WERI-Rb-1 (cell line): Measurements from ENCODE around the gene GSTP1.

Experiments
- DNase-seq: peaks from one replicate; pipeline ENCODE4 v3.0.0-alpha.2; 2020
- H3K27ac ChIP-seq: fragments of 250-450 bp; sonication (Bioruptor Pico); 2 replicates; pipeline ENCODE4 v1.5.1; 2020; ENCODE audit warnings: mild to moderate bottlenecking, moderate library complexity
- H3K27me3 ChIP-seq: fragments of 250-450 bp; sonication (Bioruptor Pico); 2 replicates; pipeline ENCODE4 v1.5.1; 2021; ENCODE audit warnings: mild to moderate bottlenecking, low read depth, moderate library complexity; ENCODE audit not compliant: insufficient read depth, severe bottlenecking
- H3K36me3 ChIP-seq: fragments of 250-450 bp; sonication (Bioruptor Pico); 2 replicates; pipeline ENCODE4 v1.5.1; 2020; ENCODE audit warnings: mild to moderate bottlenecking, moderate library complexity
- H3K4me3 ChIP-seq: 2 replicates; pipeline ENCODE4 v1.5.1; 2011; ENCODE audit warnings: low read depth, mild to moderate bottlenecking, control low read depth, low read length
- H3K9me3 ChIP-seq: fragments of 250-450 bp; sonication (Bioruptor Pico); 2 replicates; pipeline ENCODE4 v1.5.1; 2021; ENCODE audit warnings: mild to moderate bottlenecking, moderate library complexity; ENCODE audit not compliant: severe bottlenecking
- CTCF ChIP-seq: IDR thresholded peaks from 2 replicates; pipeline ENCODE4 v1.5.1; 2011; ENCODE audit warnings: low read depth, mild to moderate bottlenecking, control low read depth, inconsistent platforms, low read length

Gene GSTP1

GRCh38 chr11:67572747-67573419, 10.7 kb upstream of the GSTP1 start:
- no peaks in the 10 kb centered on the region for H3K36me3 ChIP-seq
- TF ChIP-seq CTCF = peak; percentile 83
- peak; percentile 76 for DNase-seq
- H3K27ac ChIP-seq = no peak overlapping the region
- H3K9me3 ChIP-seq = no peaks in the 10 kb centered on the region
- no peaks in the 10 kb centered on the region for H3K27me3 ChIP-seq
- no peak overlapping the region for H3K4me3 ChIP-seq

- no peak for DNase-seq
- TF ChIP-seq CTCF = no peak
- Histone ChIP-seq H3K9me3 (no peaks in the 10 kb centered on the region), H3K27ac (no peak overlapping the region), H3K27me3 (no peaks in the 10 kb centered on the region), H3K36me3 (no peaks in the 10 kb centered on the region), H3K4me3 (no peak overlapping the region)
These were observed 8.7 kb upstream of the GSTP1 start for GRCh38 chr11:67574938-67575337.

- no peak overlapping the region for H3K27ac ChIP-seq
- H3K36me3 ChIP-seq = no peaks in the 10 kb centered on the region
- no peak overlapping the region for H3K4me3 ChIP-seq
- H3K27me3 ChIP-seq = no peaks in the 10 kb centered on the region
- peak; percentile 74 for DNase-seq
- H3K9me3 ChIP-seq = no peaks in the 10 kb centered on the region
- peak; percentile 74 for TF ChIP-seq CTCF
These were observed 6.7 kb upstream of the GSTP1 start for GRCh38 chr11:67576735-67577475.

GRCh38 chr11:67577951-67578350, 5.7 kb upstream of the GSTP1 start:
- TF ChIP-seq CTCF = no peak

GRCh38 chr11:67581469-67581868, 2.1 kb upstream of the GSTP1 start:
- H3K4me3 ChIP-seq = no peak overlapping the region
- no peak for DNase-seq

More at GRCh38 chr11:67577951-67578350, 5.7 kb upstream of the GSTP1 start:
- DNase-seq = no peak
- H3K36me3 ChIP-seq = no peaks in the 10 kb centered on the region
- H3K4me3 ChIP-seq = no peak overlapping the region
- no peaks in the 10 kb centered on the region for H3K9me3 ChIP-seq
- H3K27ac ChIP-seq = no peak overlapping the region
- no peaks in the 10 kb centered on the region for H3K27me3 ChIP-seq

More at GRCh38 chr11:67581469-67581868, 2.1 kb upstream of the GSTP1 start:
- no peaks in the 10 kb centered on the region for H3K9me3 ChIP-seq
- no peak for TF ChIP-seq CTCF
- no peak overlapping the region for H3K27ac ChIP-seq
- no peaks in the 10 kb centered on the region for H3K27me3 ChIP-seq
- H3K36me3 ChIP-seq = no peaks in the 10 kb centered on the region
